ENCODE results near the gene LRRC10.

LRRC10 gene

GRCh38 chr12:69563166-69563762 is 47.4 kb downstream of the LRRC10 start:
- DNase-seq, result no peak

All from NCI-H1694 treated with DMSO at 0.1 percent for 48 hours (cell line).